ENCODE data around the gene RPS19.

The RPS19 gene

DNA sequence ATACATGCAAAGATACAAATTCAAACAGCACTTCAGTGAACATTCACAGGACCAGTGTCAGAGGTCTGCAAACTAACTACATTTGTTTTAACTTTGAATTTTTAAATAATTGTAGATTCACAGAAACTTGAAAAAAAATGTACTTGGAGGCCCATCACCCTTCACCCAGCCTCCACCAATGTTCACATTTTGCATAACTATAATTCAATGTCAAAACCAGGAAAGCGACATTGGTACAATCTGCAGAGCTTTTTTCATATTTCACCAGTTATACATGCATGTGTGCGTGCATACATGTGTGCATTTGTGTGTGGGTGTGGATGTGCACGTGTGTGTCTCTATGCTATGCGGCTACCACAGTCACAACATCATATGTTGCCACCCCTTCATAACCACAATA is 44.8 kb upstream of the RPS19 start:
- DNase-seq (ENCODE audit: low spot score) = no peak
- no peak for ATAC-seq (ENCODE audit: low read depth)
- Histone ChIP-seq H3K36me3 (ENCODE audit: low read depth) (no peaks in the 10 kb centered on the region), H3K9me3 (ENCODE audit: severe bottlenecking) (no peaks in the 10 kb centered on the region), H3K27ac (ENCODE audit: poor library complexity, severe bottlenecking) (no peak overlapping the region), H3K4me3 (ENCODE audit: severe bottlenecking) (no peak overlapping the region), H3K27me3 (ENCODE audit: insufficient read depth, poor library complexity, severe bottlenecking) (peaks cover 3% of the 10 kb centered on the region), H3K4me1 (ENCODE audit: insufficient read depth, poor library complexity, severe bottlenecking) (no peaks in the 10 kb centered on the region)
- TF ChIP-seq, protein P1, sequence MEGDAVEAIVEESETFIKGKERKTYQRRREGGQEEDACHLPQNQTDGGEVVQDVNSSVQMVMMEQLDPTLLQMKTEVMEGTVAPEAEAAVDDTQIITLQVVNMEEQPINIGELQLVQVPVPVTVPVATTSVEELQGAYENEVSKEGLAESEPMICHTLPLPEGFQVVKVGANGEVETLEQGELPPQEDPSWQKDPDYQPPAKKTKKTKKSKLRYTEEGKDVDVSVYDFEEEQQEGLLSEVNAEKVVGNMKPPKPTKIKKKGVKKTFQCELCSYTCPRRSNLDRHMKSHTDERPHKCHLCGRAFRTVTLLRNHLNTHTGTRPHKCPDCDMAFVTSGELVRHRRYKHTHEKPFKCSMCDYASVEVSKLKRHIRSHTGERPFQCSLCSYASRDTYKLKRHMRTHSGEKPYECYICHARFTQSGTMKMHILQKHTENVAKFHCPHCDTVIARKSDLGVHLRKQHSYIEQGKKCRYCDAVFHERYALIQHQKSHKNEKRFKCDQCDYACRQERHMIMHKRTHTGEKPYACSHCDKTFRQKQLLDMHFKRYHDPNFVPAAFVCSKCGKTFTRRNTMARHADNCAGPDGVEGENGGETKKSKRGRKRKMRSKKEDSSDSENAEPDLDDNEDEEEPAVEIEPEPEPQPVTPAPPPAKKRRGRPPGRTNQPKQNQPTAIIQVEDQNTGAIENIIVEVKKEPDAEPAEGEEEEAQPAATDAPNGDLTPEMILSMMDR (IDR thresholded peaks at IDR 0.05; ENCODE audit: poor library complexity, severe bottlenecking) = no peak

DNA sequence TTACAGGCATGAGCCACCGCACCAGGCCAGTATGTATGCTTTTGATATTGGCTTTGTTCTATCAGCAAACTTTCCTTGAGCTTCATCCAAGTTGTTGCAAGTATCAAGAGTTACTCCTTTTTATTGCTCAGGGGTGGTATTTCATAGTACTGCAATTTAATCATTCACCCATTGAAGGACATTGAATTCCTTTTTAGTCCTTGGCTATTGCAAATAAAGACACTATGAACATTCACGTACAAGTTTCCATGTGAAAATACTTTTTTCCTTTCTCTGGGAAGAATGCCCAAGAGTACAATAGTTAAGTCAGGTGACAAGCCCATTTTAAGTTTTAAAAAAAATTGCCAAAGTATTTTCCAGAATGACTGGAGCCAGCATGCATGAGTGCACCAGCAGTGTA is 43.3 kb upstream of the RPS19 start:
- no peak overlapping the region for H3K4me3 ChIP-seq (ENCODE audit: severe bottlenecking)
- H3K36me3 ChIP-seq (ENCODE audit: low read depth) = no peaks in the 10 kb centered on the region
- no peaks in the 10 kb centered on the region for H3K9me3 ChIP-seq (ENCODE audit: severe bottlenecking)
- no peak overlapping the region for H3K27ac ChIP-seq (ENCODE audit: poor library complexity, severe bottlenecking)
- no peaks in the 10 kb centered on the region for H3K4me1 ChIP-seq (ENCODE audit: insufficient read depth, poor library complexity, severe bottlenecking)
- ATAC-seq (ENCODE audit: low read depth) = no peak
- peaks cover 3% of the 10 kb centered on the region for H3K27me3 ChIP-seq (ENCODE audit: insufficient read depth, poor library complexity, severe bottlenecking)
- TF ChIP-seq, protein P1 (IDR thresholded peaks at IDR 0.05; ENCODE audit: poor library complexity, severe bottlenecking) = no peak
- no peak for DNase-seq (ENCODE audit: low spot score)

DNA sequence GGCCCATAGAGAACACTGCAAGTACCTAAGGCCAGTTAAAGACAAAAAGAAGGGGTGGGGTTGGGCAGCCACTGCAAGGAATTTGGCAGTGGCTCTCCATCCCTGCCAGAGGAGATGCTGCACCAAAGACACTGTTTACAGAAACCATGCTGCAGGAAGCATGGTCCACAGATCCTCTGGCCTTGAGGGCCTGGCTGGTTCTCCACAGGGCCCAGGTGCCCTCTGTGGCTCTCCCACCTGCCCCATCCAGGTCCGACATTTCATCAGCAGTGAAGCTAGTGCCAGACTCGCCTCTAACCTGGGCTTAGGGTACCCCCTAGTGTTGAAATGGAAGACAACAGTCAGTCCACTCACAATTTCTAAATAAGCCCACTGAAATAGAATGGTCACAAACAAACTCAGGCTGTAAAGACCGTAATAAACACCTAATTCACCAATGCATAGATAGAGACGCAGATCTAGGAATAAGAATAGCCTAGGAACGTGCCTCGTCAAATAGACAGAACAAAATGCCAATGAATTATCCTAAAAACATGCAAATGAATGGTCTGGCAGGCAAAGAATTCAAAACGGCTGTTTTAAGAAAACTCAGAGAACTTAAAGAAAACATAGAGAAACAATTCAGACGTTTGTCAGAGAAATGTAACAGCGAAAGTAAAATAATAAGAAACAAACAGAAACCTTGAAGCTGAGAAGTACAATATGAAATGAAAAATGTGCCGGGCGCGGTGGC is 38.9 kb upstream of the RPS19 start:
- Histone ChIP-seq H3K36me3 (ENCODE audit: low read depth) (no peaks in the 10 kb centered on the region), H3K4me1 (ENCODE audit: insufficient read depth, poor library complexity, severe bottlenecking) (no peaks in the 10 kb centered on the region), H3K27me3 (ENCODE audit: insufficient read depth, poor library complexity, severe bottlenecking) (peaks cover 7% of the 10 kb centered on the region), H3K27ac (ENCODE audit: poor library complexity, severe bottlenecking) (no peak overlapping the region), H3K9me3 (ENCODE audit: severe bottlenecking) (no peaks in the 10 kb centered on the region), H3K4me3 (ENCODE audit: severe bottlenecking) (no peak overlapping the region)
- TF ChIP-seq, protein P1 (IDR thresholded peaks at IDR 0.05; ENCODE audit: poor library complexity, severe bottlenecking) = peak; percentile 61
- ATAC-seq (ENCODE audit: low read depth) (peak; percentile 51; the same call in 2 of the 3 replicates), DNase-seq (ENCODE audit: low spot score) (no peak)

DNA sequence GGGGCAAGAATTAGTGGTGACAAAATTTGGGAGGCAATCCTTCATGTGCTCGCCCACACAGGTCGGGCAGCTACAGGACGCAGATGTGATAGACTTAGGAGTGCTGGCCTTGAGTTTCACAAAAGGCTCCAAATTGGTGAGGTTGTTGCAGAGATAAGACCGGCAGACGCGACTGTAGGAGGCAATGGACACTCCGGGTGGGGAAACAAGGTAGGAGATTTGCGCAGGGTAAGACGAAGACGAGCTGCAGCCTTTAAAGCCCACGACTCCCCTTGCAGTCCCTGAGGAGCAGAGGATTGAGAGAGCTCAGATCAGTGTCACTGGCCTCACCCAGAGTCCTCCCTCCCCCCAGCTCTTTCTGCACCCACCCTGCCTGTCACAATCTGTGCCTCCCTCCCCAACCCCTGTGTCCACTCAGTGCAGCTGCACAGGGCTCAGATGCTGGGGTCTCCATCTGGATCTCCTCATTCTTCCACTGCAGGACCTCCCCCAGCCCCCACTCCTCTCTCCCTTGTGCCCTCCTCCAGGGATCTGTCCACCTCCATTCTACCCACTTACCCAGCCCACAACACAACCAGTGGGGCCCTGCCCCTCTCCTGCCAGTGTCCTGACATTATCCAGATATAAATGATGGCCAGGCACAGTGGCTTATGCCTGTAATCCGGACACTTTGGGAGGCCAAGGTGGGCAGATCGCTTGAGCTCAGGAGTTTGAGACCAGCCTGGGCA is 21.9 kb upstream of the RPS19 start:
- Histone ChIP-seq H3K27me3 (ENCODE audit: insufficient read depth, poor library complexity, severe bottlenecking) (peaks cover 22% of the 10 kb centered on the region), H3K27ac (ENCODE audit: poor library complexity, severe bottlenecking) (no peak overlapping the region), H3K4me3 (ENCODE audit: severe bottlenecking) (no peak overlapping the region), H3K9me3 (ENCODE audit: severe bottlenecking) (no peaks in the 10 kb centered on the region), H3K36me3 (ENCODE audit: low read depth) (no peaks in the 10 kb centered on the region), H3K4me1 (ENCODE audit: insufficient read depth, poor library complexity, severe bottlenecking) (no peaks in the 10 kb centered on the region)
- TF ChIP-seq, protein P1 (IDR thresholded peaks at IDR 0.05; ENCODE audit: poor library complexity, severe bottlenecking) = no peak
- no peak; the same call in 2 of the 3 replicates for ATAC-seq (ENCODE audit: low read depth)
- no peak for DNase-seq (ENCODE audit: low spot score)

DNA sequence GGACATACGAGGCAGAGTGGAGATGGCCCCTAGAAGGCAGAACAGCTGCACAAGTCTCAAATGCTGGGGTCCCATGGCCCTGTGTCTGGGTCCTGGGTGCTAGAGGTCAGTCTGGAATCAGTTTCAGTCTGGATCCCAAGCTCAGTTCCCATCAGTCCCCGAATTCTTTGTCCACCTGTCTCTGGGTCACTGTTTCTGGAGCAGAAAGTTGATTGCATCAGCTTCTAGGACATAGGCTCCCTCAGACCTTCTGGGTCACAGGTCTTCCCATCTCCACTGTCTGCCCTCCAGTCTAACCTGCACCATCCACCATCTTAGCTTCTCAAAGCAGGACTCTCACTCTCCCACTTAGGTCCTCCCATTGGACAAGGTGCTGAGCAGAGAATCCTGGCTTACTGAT is 20.8 kb upstream of the RPS19 start:
- Histone ChIP-seq H3K4me1 (ENCODE audit: insufficient read depth, poor library complexity, severe bottlenecking) (no peaks in the 10 kb centered on the region), H3K27ac (ENCODE audit: poor library complexity, severe bottlenecking) (no peak overlapping the region), H3K27me3 (ENCODE audit: insufficient read depth, poor library complexity, severe bottlenecking) (peaks cover 25% of the 10 kb centered on the region), H3K36me3 (ENCODE audit: low read depth) (no peaks in the 10 kb centered on the region), H3K4me3 (ENCODE audit: severe bottlenecking) (no peak overlapping the region), H3K9me3 (ENCODE audit: severe bottlenecking) (no peaks in the 10 kb centered on the region)
- ATAC-seq (ENCODE audit: low read depth) (no peak), DNase-seq (ENCODE audit: low spot score) (no peak)
- TF ChIP-seq, protein P1 (IDR thresholded peaks at IDR 0.05; ENCODE audit: poor library complexity, severe bottlenecking) = no peak

All from RWPE2 (cell line).